ENCODE data around the gene COQ10A. TPM values are rescaled to one million over a fixed set of nuclear protein-coding genes. Genes with fewer than 3 reads are reported as not detected.

COQ10A gene
- total RNA-seq, 5 donors from 2014 or later (not counting 1 experiment from before 2014, with no cell fraction given), result 29.9 to 38.4 (median 31.9) TPM

GRCh38 chr12:56222531-56222895, 44.2 kb upstream of the COQ10A start:
- H3K9me3 Mint-ChIP-seq, result no peaks in the 10 kb centered on the region
- H3K36me3 Mint-ChIP-seq, result peaks cover 2% of the 10 kb centered on the region
- ChIA-PET CTCF (interaction anchor here (0.5 to 3.0 kb wide), 32 partner anchors 8 to 484 kb away, joined by 3 to 36 read pairs (median 4); partner anchors contain the start of genes SMARCC2 (in 2 of the 2), ANKRD52 (in 1 of the 2), COQ10A (in 1 of the 2) and CS (in 1 of the 2)), POLR2A (interaction anchor here (0.6 to 1.7 kb wide), 5 partner anchors 8 to 196 kb away, joined by 4 to 10 read pairs (median 5); partner anchors contain the start of genes ESYT1 (in 1 of the 2), SMARCC2 (in 1 of the 2) and ZC3H10 (in 1 of the 2))
- no peak for DNase-seq
- Histone ChIP-seq H3K4me1 (ENCODE audit: control insufficient read depth in 1 of 2, extremely low read depth in 1 of 2, insufficient read depth in 2 of 2, low read length in 2 of 2) (peaks cover 18 to 54% of the 10 kb centered on the region in 2 experiments), H3K27ac (ENCODE audit: low read length) (peak overlapping the region; percentile 94), H3K4me3 (ENCODE audit: control insufficient read depth in 1 of 2, extremely low read depth in 1 of 2, low read length in 1 of 2) (peak overlapping the region; percentile 98), H3K9me3 (no peaks in the 10 kb centered on the region), H3K36me3 (ENCODE audit: control insufficient read depth in 2 of 2, extremely low read depth in 1 of 2, insufficient read depth in 1 of 2, low read length in 1 of 2) (peaks cover 0 to 2% of the 10 kb centered on the region in 2 donors), H3K27me3 (replicated peaks in 1 of 2; ENCODE audit: control insufficient read depth in 2 of 2, extremely low read depth in 1 of 2, insufficient read depth in 2 of 2, low read length in 1 of 2) (no peaks in the 10 kb centered on the region)
- WGBS (ENCODE audit: insufficient coverage), result no CpG with 5 or more reads among the region's 4 CpGs
- peak overlapping the region; percentile 98 to 100 (median 98) for H3K4me3 Mint-ChIP-seq
- no peaks in the 10 kb centered on the region for H3K27me3 Mint-ChIP-seq
- H3K4me1 Mint-ChIP-seq, result peaks cover 45 to 52% (median 49%) of the 10 kb centered on the region in 3 donors
- peak overlapping the region; percentile 98 to 99 for H3K27ac Mint-ChIP-seq
- ATAC-seq (replicated peaks in 1 of 4), result no peak

- Histone ChIP-seq H3K27me3 (replicated peaks in 1 of 2; ENCODE audit: control insufficient read depth in 2 of 2, extremely low read depth in 1 of 2, insufficient read depth in 2 of 2, low read length in 1 of 2) (no peaks in the 10 kb centered on the region), H3K9me3 (no peaks in the 10 kb centered on the region), H3K4me3 (ENCODE audit: control insufficient read depth in 1 of 2, extremely low read depth in 1 of 2, low read length in 1 of 2) (peak overlapping the region; percentile 58 to 75), H3K4me1 (ENCODE audit: control insufficient read depth in 1 of 2, extremely low read depth in 1 of 2, insufficient read depth in 2 of 2, low read length in 2 of 2) (peaks cover 18 to 54% of the 10 kb centered on the region in 2 experiments), H3K36me3 (ENCODE audit: control insufficient read depth in 2 of 2, extremely low read depth in 1 of 2, insufficient read depth in 1 of 2, low read length in 1 of 2) (peaks cover 0 to 2% of the 10 kb centered on the region in 2 donors), H3K27ac (ENCODE audit: low read length) (peak overlapping the region; percentile 85)
- H3K36me3 Mint-ChIP-seq, result peaks cover 2% of the 10 kb centered on the region
- ChIA-PET CTCF (interaction anchor here in 1 of 2 donors (2.9 kb wide), 1 partner anchor 18 kb away, joined by 21 read pairs; no protein-coding TSS in a partner anchor), POLR2A (interaction anchor here in 1 of 2 donors (0.6 kb wide), 1 partner anchor 28 kb away, joined by 3 read pairs; no protein-coding TSS in a partner anchor)
- H3K27me3 Mint-ChIP-seq, result no peaks in the 10 kb centered on the region
- H3K9me3 Mint-ChIP-seq, result no peaks in the 10 kb centered on the region
- DNase-seq, result peak in 1 of 35 experiments; percentile 23
- no peak for ATAC-seq (replicated peaks in 1 of 4)
- WGBS (ENCODE audit: insufficient coverage), result 26% methylated on average over 6 of the region's 15 CpGs
- peak overlapping the region; percentile 81 to 98 (median 98) for H3K4me3 Mint-ChIP-seq
- peak overlapping the region; percentile 87 to 98 for H3K27ac Mint-ChIP-seq
- H3K4me1 Mint-ChIP-seq, result peaks cover 45 to 52% (median 49%) of the 10 kb centered on the region in 3 donors
These were observed 43.1 kb upstream of the COQ10A start for GRCh38 chr12:56223571-56224101.

- peak within 1 kb of the TSS; percentile 85 for H3K27ac ChIP-seq (ENCODE audit: low read length)
- H3K36me3 ChIP-seq (ENCODE audit: control insufficient read depth in 2 of 2, extremely low read depth in 1 of 2, insufficient read depth in 1 of 2, low read length in 1 of 2), result peaks cover 0 to 4% of the 10 kb centered on the region in 2 donors
- peaks cover 18 to 54% of the 10 kb centered on the region in 2 experiments for H3K4me1 ChIP-seq (ENCODE audit: control insufficient read depth in 1 of 2, extremely low read depth in 1 of 2, insufficient read depth in 2 of 2, low read length in 2 of 2)
- WGBS (ENCODE audit: insufficient coverage), result 1% methylated on average over 32 of the region's 41 CpGs
- ATAC-seq (replicated peaks in 1 of 4) (peak; percentile 71 to 82 (median 77)), DNase-seq (peak; percentile 68 to 95 (median 82))
- POLR2A ChIA-PET, result no interaction called here
- CTCF ChIA-PET, result no interaction called here
- peak within 1 kb of the TSS; percentile 81 to 98 (median 98) for H3K4me3 Mint-ChIP-seq
- H3K9me3 ChIP-seq, result no peaks in the 10 kb centered on the region
- peak within 1 kb of the TSS; percentile 87 to 98 for H3K27ac Mint-ChIP-seq
- H3K36me3 Mint-ChIP-seq, result peaks cover 2% of the 10 kb centered on the region
- no peaks in the 10 kb centered on the region for H3K27me3 Mint-ChIP-seq
- H3K4me3 ChIP-seq (ENCODE audit: control insufficient read depth in 1 of 2, extremely low read depth in 1 of 2, low read length in 1 of 2), result peak within 1 kb of the TSS; percentile 58 to 75
- H3K4me1 Mint-ChIP-seq, result peaks cover 45 to 52% (median 49%) of the 10 kb centered on the region in 3 donors
- no peaks in the 10 kb centered on the region for H3K9me3 Mint-ChIP-seq
- H3K27me3 ChIP-seq (replicated peaks in 1 of 2; ENCODE audit: control insufficient read depth in 2 of 2, extremely low read depth in 1 of 2, insufficient read depth in 2 of 2, low read length in 1 of 2), result no peaks in the 10 kb centered on the region
These were observed 42.5 kb upstream of the COQ10A start, which contains the start of gene NABP2 for GRCh38 chr12:56224102-56224701. Gene NABP2 (plus strand): TSS chr12:56224342. CDS start chr12:56224857, 515 bp downstream.

- H3K27ac Mint-ChIP-seq, result peak overlapping the region; percentile 69 to 88
- peaks cover 2% of the 10 kb centered on the region for H3K36me3 Mint-ChIP-seq
- no peaks in the 10 kb centered on the region for H3K9me3 ChIP-seq
- ChIA-PET POLR2A (no interaction called here), CTCF (interaction anchor here in 1 of 2 donors (1.4 kb wide), 1 partner anchor 18 kb away, joined by 4 read pairs; no protein-coding TSS in a partner anchor)
- H3K4me3 Mint-ChIP-seq, result peak overlapping the region; percentile 81 to 98 (median 98)
- H3K36me3 ChIP-seq (ENCODE audit: control insufficient read depth in 2 of 2, extremely low read depth in 1 of 2, insufficient read depth in 1 of 2, low read length in 1 of 2), result peaks cover 0 to 4% of the 10 kb centered on the region in 2 donors
- no peaks in the 10 kb centered on the region for H3K9me3 Mint-ChIP-seq
- H3K4me3 ChIP-seq (ENCODE audit: control insufficient read depth in 1 of 2, extremely low read depth in 1 of 2, low read length in 1 of 2), result peak overlapping the region in 1 of 2 donors; percentile 58
- H3K27ac ChIP-seq (ENCODE audit: low read length), result peak overlapping the region; percentile 85
- ATAC-seq (replicated peaks in 1 of 4), result no peak
- 68% methylated on average over 4 of the region's 11 CpGs for WGBS (ENCODE audit: insufficient coverage)
- peaks cover 45 to 49% (median 46%) of the 10 kb centered on the region in 3 donors for H3K4me1 Mint-ChIP-seq
- H3K4me1 ChIP-seq (ENCODE audit: control insufficient read depth in 1 of 2, extremely low read depth in 1 of 2, insufficient read depth in 2 of 2, low read length in 2 of 2), result peaks cover 18 to 49% of the 10 kb centered on the region in 2 experiments
- H3K27me3 Mint-ChIP-seq, result no peaks in the 10 kb centered on the region
- H3K27me3 ChIP-seq (replicated peaks in 1 of 2; ENCODE audit: control insufficient read depth in 2 of 2, extremely low read depth in 1 of 2, insufficient read depth in 2 of 2, low read length in 1 of 2), result no peaks in the 10 kb centered on the region
- no peak for DNase-seq
These were observed 41.8 kb upstream of the COQ10A start for GRCh38 chr12:56224954-56225353.

- Histone ChIP-seq H3K27ac (ENCODE audit: low read length) (no peak overlapping the region), H3K9me3 (no peaks in the 10 kb centered on the region), H3K4me1 (ENCODE audit: control insufficient read depth in 1 of 2, extremely low read depth in 1 of 2, insufficient read depth in 2 of 2, low read length in 2 of 2) (peaks cover 3 to 13% of the 10 kb centered on the region in 2 experiments), H3K36me3 (ENCODE audit: control insufficient read depth in 2 of 2, extremely low read depth in 1 of 2, insufficient read depth in 1 of 2, low read length in 1 of 2) (peaks cover 0 to 4% of the 10 kb centered on the region in 2 donors), H3K4me3 (ENCODE audit: control insufficient read depth in 1 of 2, extremely low read depth in 1 of 2, low read length in 1 of 2) (no peak overlapping the region), H3K27me3 (replicated peaks in 1 of 2; ENCODE audit: control insufficient read depth in 2 of 2, extremely low read depth in 1 of 2, insufficient read depth in 2 of 2, low read length in 1 of 2) (no peaks in the 10 kb centered on the region)
- H3K27me3 Mint-ChIP-seq, result no peaks in the 10 kb centered on the region
- no peak for DNase-seq
- H3K9me3 Mint-ChIP-seq, result no peaks in the 10 kb centered on the region
- ChIA-PET POLR2A (no interaction called here), CTCF (no interaction called here)
- H3K27ac Mint-ChIP-seq, result no peak overlapping the region
- WGBS (ENCODE audit: insufficient coverage), result 100% methylated on average over 2 of the region's 7 CpGs
- ATAC-seq (replicated peaks in 1 of 4), result no peak
- no peak overlapping the region for H3K4me3 Mint-ChIP-seq
- peaks cover 11 to 13% (median 13%) of the 10 kb centered on the region in 3 donors for H3K4me1 Mint-ChIP-seq
- peaks cover 2% of the 10 kb centered on the region for H3K36me3 Mint-ChIP-seq
These were observed 37.7 kb upstream of the COQ10A start for GRCh38 chr12:56229082-56229481.

- Histone ChIP-seq H3K4me3 (ENCODE audit: control insufficient read depth in 1 of 2, extremely low read depth in 1 of 2, low read length in 1 of 2) (no peak within 1 kb of the TSS), H3K9me3 (no peaks in the 10 kb centered on the region), H3K4me1 (ENCODE audit: control insufficient read depth in 1 of 2, extremely low read depth in 1 of 2, insufficient read depth in 2 of 2, low read length in 2 of 2) (peaks cover 0 to 4% of the 10 kb centered on the region in 2 experiments), H3K27ac (ENCODE audit: low read length) (no peak within 1 kb of the TSS), H3K36me3 (ENCODE audit: control insufficient read depth in 2 of 2, extremely low read depth in 1 of 2, insufficient read depth in 1 of 2, low read length in 1 of 2) (peaks cover 0 to 4% of the 10 kb centered on the region in 2 donors), H3K27me3 (replicated peaks in 1 of 2; ENCODE audit: control insufficient read depth in 2 of 2, extremely low read depth in 1 of 2, insufficient read depth in 2 of 2, low read length in 1 of 2) (no peaks in the 10 kb centered on the region)
- Mint-ChIP-seq H3K27me3 (no peaks in the 10 kb centered on the region), H3K36me3 (peaks cover 2% of the 10 kb centered on the region), H3K27ac (no peak within 1 kb of the TSS), H3K4me1 (peaks cover 5 to 7% (median 7%) of the 10 kb centered on the region in 3 donors), H3K9me3 (no peaks in the 10 kb centered on the region), H3K4me3 (no peak within 1 kb of the TSS)
- ATAC-seq (replicated peaks in 1 of 4) (no peak), DNase-seq (no peak)
- POLR2A ChIA-PET, result interaction anchor here in 1 of 2 donors (0.6 to 0.7 kb wide), 2 partner anchors 8 to 473 kb away, joined by 5 to 9 read pairs; no protein-coding TSS in a partner anchor
- CTCF ChIA-PET, result no interaction called here
- 67% methylated on average over 1 of the region's 4 CpGs for WGBS (ENCODE audit: insufficient coverage)
These were observed 36.8 kb upstream of the COQ10A start, which contains the start of gene SLC39A5 for GRCh38 chr12:56229916-56230431. Gene SLC39A5 (plus strand): TSS chr12:56230051. CDS start chr12:56231275, 1,224 bp downstream.
